Adrenal gland (tissue), 5 donors: Measurements from ENCODE around the gene GDPGP1.

Source experiments
- POLR2A ChIP-seq, 2 donors: fragments of 450-650 bp; IDR thresholded peaks; one replicate each; pipeline ENCODE4 v1.6.1; 2017; ENCODE audit warnings: antibody characterized with exemption in 2 of 2, mild to moderate bottlenecking in 2 of 2, moderate library complexity in 1 of 2
- TF ChIP-seq, protein P1 (sequence below), 6 experiments: fragments of 450-650 bp in 4 of 6; fragments of 200-600 bp in 2 of 6; sonication (generic) in 1 of 6; IDR thresholded peaks; 1 replicate in 5 of 6; 2 replicates in 1 of 6; pipeline versions ENCODE4 v1.5.1 to v1.8.0; 2016 to 2021; ENCODE audit warnings: antibody characterized with exemption in 6 of 6, mild to moderate bottlenecking in 2 of 6, moderate library complexity in 1 of 6
- donor health status: DM: no; HTN: no; CAD: no.

DNA sequence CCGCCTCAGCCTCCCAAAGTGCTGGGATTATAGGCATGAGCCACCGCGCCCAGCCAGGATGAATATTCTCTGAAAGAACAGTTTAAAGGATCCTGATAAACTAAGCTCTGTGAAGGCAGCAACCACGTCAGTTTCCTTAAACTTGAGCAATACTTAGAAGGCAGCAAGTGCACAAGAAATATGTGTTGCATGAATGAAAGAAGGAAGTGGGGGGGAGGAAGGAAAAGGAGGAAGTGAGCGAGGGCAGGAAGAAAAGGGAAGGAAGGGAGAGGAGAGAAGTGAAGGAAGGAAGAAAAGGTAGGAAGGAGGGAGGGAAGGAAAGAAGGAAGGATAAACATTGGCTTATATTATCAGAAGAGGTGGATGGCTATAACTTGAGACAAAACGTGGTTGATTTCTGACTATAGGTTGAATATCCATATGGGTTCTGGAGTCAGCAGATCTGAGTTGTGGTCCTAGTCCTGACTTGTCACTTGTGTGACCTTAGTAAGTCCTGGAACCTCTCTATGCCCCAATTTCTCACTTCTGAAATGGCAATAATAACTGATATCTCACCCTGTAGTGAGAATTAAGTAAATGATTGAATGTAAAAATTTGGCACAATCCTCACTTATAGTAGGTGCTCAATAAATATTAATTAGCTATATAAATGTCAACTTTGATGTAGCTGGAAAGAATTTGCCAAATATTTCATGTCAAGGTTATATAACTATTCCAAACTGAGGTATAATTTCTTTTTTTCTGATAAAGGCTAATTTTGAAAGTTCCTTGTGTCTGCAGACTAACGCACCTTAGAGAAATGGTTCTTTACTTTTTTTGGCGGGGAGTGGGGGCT lies 44.9 kb upstream of the GDPGP1 start:
- TF ChIP-seq, protein P1, sequence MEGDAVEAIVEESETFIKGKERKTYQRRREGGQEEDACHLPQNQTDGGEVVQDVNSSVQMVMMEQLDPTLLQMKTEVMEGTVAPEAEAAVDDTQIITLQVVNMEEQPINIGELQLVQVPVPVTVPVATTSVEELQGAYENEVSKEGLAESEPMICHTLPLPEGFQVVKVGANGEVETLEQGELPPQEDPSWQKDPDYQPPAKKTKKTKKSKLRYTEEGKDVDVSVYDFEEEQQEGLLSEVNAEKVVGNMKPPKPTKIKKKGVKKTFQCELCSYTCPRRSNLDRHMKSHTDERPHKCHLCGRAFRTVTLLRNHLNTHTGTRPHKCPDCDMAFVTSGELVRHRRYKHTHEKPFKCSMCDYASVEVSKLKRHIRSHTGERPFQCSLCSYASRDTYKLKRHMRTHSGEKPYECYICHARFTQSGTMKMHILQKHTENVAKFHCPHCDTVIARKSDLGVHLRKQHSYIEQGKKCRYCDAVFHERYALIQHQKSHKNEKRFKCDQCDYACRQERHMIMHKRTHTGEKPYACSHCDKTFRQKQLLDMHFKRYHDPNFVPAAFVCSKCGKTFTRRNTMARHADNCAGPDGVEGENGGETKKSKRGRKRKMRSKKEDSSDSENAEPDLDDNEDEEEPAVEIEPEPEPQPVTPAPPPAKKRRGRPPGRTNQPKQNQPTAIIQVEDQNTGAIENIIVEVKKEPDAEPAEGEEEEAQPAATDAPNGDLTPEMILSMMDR (IDR thresholded peaks at IDR 0.05), result no peak
- TF ChIP-seq POLR2A (IDR thresholded peaks at IDR 0.05), result no peak
